ENCODE results near the gene FCHSD2. TPM values are rescaled to one million over a fixed set of nuclear protein-coding genes. Genes with fewer than 3 reads are reported as not detected.
"Not testable (repeated sequence)": the region's sequence is repeated elsewhere in the genome, so short reads cannot be mapped to it uniquely, and the experiment has no call there.

The FCHSD2 gene
- total RNA-seq, 1 donor from 2014 or later = 32.7 TPM

- intact Hi-C loops (cut with micrococcal nuclease) = loop anchor here (10.0 kb wide), 1 partner anchor 250 kb away; no protein-coding TSS in a partner anchor
- DNase-seq (no peak), ATAC-seq (peak; percentile 64)
These were observed 217.4 kb downstream of the FCHSD2 start for GRCh38 chr11:72924568-72925190.

GRCh38 chr11:72921028-72921716 is 220.9 kb downstream of the FCHSD2 start:
- DNase-seq (no peak), ATAC-seq (peak; percentile 26)
- intact Hi-C loops (cut with micrococcal nuclease) = loop anchor here (10.0 kb wide), 1 partner anchor 254 kb away; no protein-coding TSS in a partner anchor

- intact Hi-C loops (cut with micrococcal nuclease) = loop anchor here (10.0 kb wide), 1 partner anchor 255 kb away; no protein-coding TSS in a partner anchor
- DNase-seq = no peak
- ATAC-seq = no peak
These were observed 222.1 kb downstream of the FCHSD2 start for GRCh38 chr11:72920001-72920400.

GRCh38 chr11:72918851-72919250 is 223.3 kb downstream of the FCHSD2 start:
- intact Hi-C loops (cut with micrococcal nuclease) = no loop called here
- ATAC-seq (no peak), DNase-seq (no peak)

- intact Hi-C loops (cut with micrococcal nuclease) = no loop called here
- ATAC-seq = no peak
- no peak for DNase-seq
These were observed 229.9 kb downstream of the FCHSD2 start for GRCh38 chr11:72912253-72912652.

GRCh38 chr11:72909558-72910388 is 232.3 kb downstream of the FCHSD2 start:
- ATAC-seq; DNase-seq; intact Hi-C loops (cut with micrococcal nuclease): not testable (repeated sequence)

- intact Hi-C loops (cut with micrococcal nuclease) = no loop called here
- no peak for DNase-seq
- ATAC-seq = peak; percentile 31
These were observed 234.0 kb downstream of the FCHSD2 start for GRCh38 chr11:72908032-72908676.

- intact Hi-C loops (cut with micrococcal nuclease) = no loop called here
- no peak for DNase-seq
These were observed 238.1 kb downstream of the FCHSD2 start for GRCh38 chr11:72904016-72904415.

GRCh38 chr11:72901374-72901773 is 240.7 kb downstream of the FCHSD2 start:
- no peak for ATAC-seq
- no peak for DNase-seq

More at GRCh38 chr11:72904016-72904415, 238.1 kb downstream of the FCHSD2 start:
- no peak for ATAC-seq

GRCh38 chr11:72900013-72900412 is 242.1 kb downstream of the FCHSD2 start:
- intact Hi-C loops (cut with micrococcal nuclease) = no loop called here
- ATAC-seq = no peak

More at GRCh38 chr11:72901374-72901773, 240.7 kb downstream of the FCHSD2 start:
- intact Hi-C loops (cut with micrococcal nuclease) = no loop called here

GRCh38 chr11:72899238-72899637 is 242.9 kb downstream of the FCHSD2 start:
- intact Hi-C loops (cut with micrococcal nuclease) = no loop called here
- ATAC-seq = no peak
- no peak for DNase-seq

More at GRCh38 chr11:72900013-72900412, 242.1 kb downstream of the FCHSD2 start:
- DNase-seq = no peak

- DNase-seq (no peak), ATAC-seq (no peak)
- intact Hi-C loops (cut with micrococcal nuclease) = no loop called here
These were observed 244.6 kb downstream of the FCHSD2 start for GRCh38 chr11:72897506-72897905.

- intact Hi-C loops (cut with micrococcal nuclease) = no loop called here
- ATAC-seq (no peak), DNase-seq (no peak)
These were observed 245.7 kb downstream of the FCHSD2 start for GRCh38 chr11:72896431-72896830.

- no peak for DNase-seq
- intact Hi-C loops (cut with micrococcal nuclease) = no loop called here
- ATAC-seq = no peak
These were observed 251.2 kb downstream of the FCHSD2 start for GRCh38 chr11:72890881-72891280.

- intact Hi-C loops (cut with micrococcal nuclease) = no loop called here
- DNase-seq = no peak
- ATAC-seq = no peak
These were observed 255.5 kb downstream of the FCHSD2 start for GRCh38 chr11:72886619-72887018.

- no peak for ATAC-seq
- intact Hi-C loops (cut with micrococcal nuclease) = no loop called here
- no peak for DNase-seq
These were observed 256.1 kb downstream of the FCHSD2 start for GRCh38 chr11:72885749-72886609.

- ATAC-seq (no peak), DNase-seq (no peak)
- intact Hi-C loops (cut with micrococcal nuclease) = no loop called here
These were observed 266.0 kb downstream of the FCHSD2 start for GRCh38 chr11:72876147-72876546.

- intact Hi-C loops (cut with micrococcal nuclease) = no loop called here
- no peak for ATAC-seq
- DNase-seq = no peak
These were observed 266.4 kb downstream of the FCHSD2 start for GRCh38 chr11:72875736-72876135.
